DOHH2 (cell line): ENCODE measurements around the gene OR51A2.

Experiments used
- H3F3A ChIP-seq: fragments of 200-600 bp; sonication (generic), shearing (Covaris generic); 2 replicates; pipeline ENCODE4 v1.6.0; 2016; ENCODE audit warnings: antibody characterized with exemption, mild to moderate bottlenecking; ENCODE audit not compliant: control insufficient read depth, insufficient read depth
- H3K27ac ChIP-seq: fragments of 200-600 bp; sonication (generic); 2 replicates; pipeline ENCODE4 v1.5.1; 2014; ENCODE audit warnings: low read depth, mild to moderate bottlenecking, low read length, moderate library complexity
- H3K27me3 ChIP-seq: fragments of 200-600 bp; sonication (generic); 2 replicates; pipeline ENCODE4 v1.6.1; 2014; ENCODE audit warnings: mild to moderate bottlenecking, low read length, mixed read lengths; ENCODE audit not compliant: control insufficient read depth
- H3K36me3 ChIP-seq: fragments of 200-600 bp; sonication (generic); 2 replicates; pipeline ENCODE4 v1.6.1; 2014; ENCODE audit warnings: mild to moderate bottlenecking, low read length, moderate library complexity, mixed read lengths; ENCODE audit not compliant: control insufficient read depth
- H3K4me1 ChIP-seq: fragments of 200-600 bp; sonication (generic); 2 replicates; pipeline ENCODE4 v1.6.1; 2014; ENCODE audit warnings: mild to moderate bottlenecking, low read length, mixed read lengths; ENCODE audit not compliant: control insufficient read depth
- H3K4me2 ChIP-seq: fragments of 200-600 bp; sonication (generic); 2 replicates; pipeline ENCODE4 v1.6.0; 2014; ENCODE audit warnings: mild to moderate bottlenecking, low read length, moderate library complexity
- H3K4me3 ChIP-seq: fragments of 200-600 bp; sonication (generic); 2 replicates; pipeline ENCODE4 v1.5.1; 2014; ENCODE audit warnings: mild to moderate bottlenecking, low read length, mixed read lengths
- H3K79me2 ChIP-seq: fragments of 200-600 bp; sonication (generic); 2 replicates; pipeline ENCODE4 v1.6.1; 2014; ENCODE audit warnings: mild to moderate bottlenecking, low read length, mixed read lengths; ENCODE audit not compliant: control insufficient read depth
- H3K9me2 ChIP-seq: fragments of 200-600 bp; sonication (generic); replicated peaks from 2 replicates; pipeline ENCODE4 v1.6.1; 2014; ENCODE audit warnings: mild to moderate bottlenecking, low read length, mixed read lengths; ENCODE audit not compliant: control insufficient read depth
- H3K9me3 ChIP-seq: fragments of 200-600 bp; sonication (generic); 2 replicates; pipeline ENCODE4 v1.6.1; 2014; ENCODE audit warnings: antibody characterized with exemption, low read length, mixed read lengths; ENCODE audit not compliant: control insufficient read depth, insufficient read depth
- H4K20me1 ChIP-seq: fragments of 200-600 bp; sonication (generic); 2 replicates; pipeline ENCODE4 v1.6.0; 2014; ENCODE audit warnings: low read depth, mild to moderate bottlenecking, antibody characterized with exemption, low read length, moderate library complexity; ENCODE audit not compliant: control insufficient read depth, insufficient read depth
- CTCF ChIP-seq: fragments of 200-600 bp; sonication (generic); IDR thresholded peaks from one replicate; pipeline ENCODE4 v1.5.1; 2014; ENCODE audit warnings: antibody characterized with exemption, mild to moderate bottlenecking, low read depth, low read length; ENCODE audit not compliant: poor library complexity, severe bottlenecking
- EZH2phosphoT487 ChIP-seq: fragments of 200-600 bp; sonication (generic); IDR thresholded peaks from 2 replicates; pipeline ENCODE4 v1.6.1; 2017; ENCODE audit warnings: borderline replicate concordance, mild to moderate bottlenecking, antibody characterized with exemption, low read length, moderate library complexity, mixed read lengths

Gene OR51A2

GRCh38 chr11:4983841-4984240 is 28.3 kb upstream of the OR51A2 start:
- H3K4me3 ChIP-seq: no peak overlapping the region
- no peaks in the 10 kb centered on the region for H3K9me3 ChIP-seq
- no peaks in the 10 kb centered on the region for H3K9me2 ChIP-seq
- H4K20me1 ChIP-seq: no peaks in the 10 kb centered on the region
- H3K4me2 ChIP-seq: no peak overlapping the region
- H3K79me2 ChIP-seq: no peaks in the 10 kb centered on the region
- H3K27ac ChIP-seq: no peak overlapping the region
- TF ChIP-seq CTCF: no peak
- no peak for TF ChIP-seq EZH2phosphoT487
- H3K27me3 ChIP-seq: no peaks in the 10 kb centered on the region
- H3K4me1 ChIP-seq: no peaks in the 10 kb centered on the region
- H3F3A ChIP-seq: no peaks in the 10 kb centered on the region
- H3K36me3 ChIP-seq: no peaks in the 10 kb centered on the region

DNA sequence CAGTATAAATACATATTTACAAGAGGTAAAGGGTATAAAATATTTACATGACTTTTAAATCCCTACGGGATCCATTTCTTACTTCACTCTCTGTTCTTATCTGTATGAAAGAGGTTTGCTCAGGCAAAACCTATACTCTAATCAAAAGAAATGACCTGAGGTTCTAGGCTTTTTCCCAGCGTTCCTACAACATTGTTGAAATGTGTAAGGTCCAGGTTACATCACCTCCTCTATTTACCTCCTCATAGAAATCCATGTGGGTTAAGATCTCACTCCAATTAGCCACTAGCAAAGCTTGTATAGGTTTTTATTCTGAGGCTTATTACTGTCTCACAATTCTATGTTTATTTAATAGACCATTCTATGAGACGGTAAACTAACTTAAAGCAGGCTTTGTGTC is 27.2 kb upstream of the OR51A2 start:
- H3K36me3 ChIP-seq: no peaks in the 10 kb centered on the region

DNA sequence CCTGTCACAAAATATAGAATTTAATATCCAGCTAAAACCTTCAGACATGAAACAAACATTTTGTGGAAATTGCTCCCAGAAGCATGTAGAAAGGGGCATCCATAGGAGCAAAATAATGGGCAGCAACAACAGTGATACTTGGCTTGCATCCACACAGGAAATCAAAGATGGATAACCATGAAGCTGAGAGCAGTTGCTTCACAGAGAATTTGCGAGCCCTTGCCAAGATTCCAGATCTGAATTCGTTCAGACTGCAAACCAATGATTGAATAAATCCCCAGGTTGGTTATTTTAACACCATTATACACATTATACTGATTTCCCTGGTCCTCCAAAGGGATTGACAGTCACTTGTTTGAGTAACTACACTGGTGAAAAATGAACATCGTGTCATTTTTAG is 23.5 kb upstream of the OR51A2 start:
- no peaks in the 10 kb centered on the region for H3K4me1 ChIP-seq
- no peaks in the 10 kb centered on the region for H4K20me1 ChIP-seq
- no peaks in the 10 kb centered on the region for H3K9me3 ChIP-seq
- no peaks in the 10 kb centered on the region for H3K27me3 ChIP-seq
- H3K4me3 ChIP-seq: no peak overlapping the region
- no peak overlapping the region for H3K4me2 ChIP-seq
- TF ChIP-seq CTCF (no peak), EZH2phosphoT487 (no peak)
- H3F3A ChIP-seq: no peaks in the 10 kb centered on the region
- H3K27ac ChIP-seq: no peak overlapping the region
- H3K36me3 ChIP-seq: no peaks in the 10 kb centered on the region
- H3K79me2 ChIP-seq: no peaks in the 10 kb centered on the region
- H3K9me2 ChIP-seq: no peaks in the 10 kb centered on the region

More for the DNA sequence above, 27.2 kb upstream of the OR51A2 start:
- Histone ChIP-seq H3K27me3 (no peaks in the 10 kb centered on the region), H3K4me1 (no peaks in the 10 kb centered on the region), H3K27ac (no peak overlapping the region), H3K9me2 (no peaks in the 10 kb centered on the region), H4K20me1 (no peaks in the 10 kb centered on the region), H3K4me2 (no peak overlapping the region), H3K9me3 (no peaks in the 10 kb centered on the region), H3K79me2 (no peaks in the 10 kb centered on the region), H3K4me3 (no peak overlapping the region), H3F3A (no peaks in the 10 kb centered on the region)
- TF ChIP-seq CTCF (no peak), EZH2phosphoT487 (no peak)

- H3K9me3 ChIP-seq: no peaks in the 10 kb centered on the region
- H3K4me2 ChIP-seq: no peak overlapping the region
- no peaks in the 10 kb centered on the region for H4K20me1 ChIP-seq
- H3K27ac ChIP-seq: no peak overlapping the region
- no peak overlapping the region for H3K4me3 ChIP-seq
- no peaks in the 10 kb centered on the region for H3K36me3 ChIP-seq
- H3K79me2 ChIP-seq: no peaks in the 10 kb centered on the region
- no peaks in the 10 kb centered on the region for H3F3A ChIP-seq
- H3K4me1 ChIP-seq: no peaks in the 10 kb centered on the region
- no peaks in the 10 kb centered on the region for H3K27me3 ChIP-seq
- TF ChIP-seq CTCF: no peak
- no peak for TF ChIP-seq EZH2phosphoT487
- no peaks in the 10 kb centered on the region for H3K9me2 ChIP-seq
Observed at GRCh38 chr11:4975436-4975835, 19.9 kb upstream of the OR51A2 start.
